Gastroesophageal sphincter (tissue), 3 donors: Measurements from ENCODE around the gene FLRT3.

Experiments
- CTCF ChIP-seq, 4 experiments: fragments of 200-600 bp in 2 of 4; fragments of 450-650 bp in 2 of 4; sonication (generic) in 1 of 4; IDR thresholded peaks; one replicate each; pipeline ENCODE4 v1.5.1; 2017 to 2019; ENCODE audit warnings: antibody characterized with exemption in 4 of 4, mild to moderate bottlenecking in 2 of 4, moderate library complexity in 2 of 4
- EP300 ChIP-seq: sonication (generic); formaldehyde crosslinking; IDR thresholded peaks from one replicate; pipeline ENCODE4 v1.6.1; 2017; ENCODE audit warnings: antibody characterized with exemption, mild to moderate bottlenecking
- POLR2A ChIP-seq, 2 donors: fragments of 450-650 bp; IDR thresholded peaks; one replicate each; pipeline ENCODE4 v1.6.1; 2017; ENCODE audit warnings: antibody characterized with exemption in 2 of 2, mild to moderate bottlenecking in 2 of 2, moderate library complexity in 1 of 2
- POLR2AphosphoS5 ChIP-seq: sonication (generic); formaldehyde crosslinking; IDR thresholded peaks from one replicate; pipeline ENCODE4 v1.6.1; 2017; ENCODE audit warnings: antibody characterized with exemption

- TF ChIP-seq CTCF (IDR thresholded peaks at IDR 0.05) = no peak
- TF ChIP-seq POLR2A (IDR thresholded peaks at IDR 0.05) = no peak
- no peak for TF ChIP-seq EP300
- TF ChIP-seq POLR2AphosphoS5 = no peak
Observed at GRCh38 chr20:14385176-14385740, 47.8 kb upstream of the FLRT3 start.
